ENCODE results near the gene CDH15. TPM values are rescaled to one million over a fixed set of nuclear protein-coding genes. Genes with fewer than 3 reads are reported as not detected.
A peak's percentile ranks its signal among the peaks of the same experiment; 100 is the strongest.
"Not testable (repeated sequence)": the region's sequence is repeated elsewhere in the genome, so short reads cannot be mapped to it uniquely, and the experiment has no call there.

Gene CDH15
- polyA plus RNA-seq, 1 donor from 2014 or later: not detected

DNA sequence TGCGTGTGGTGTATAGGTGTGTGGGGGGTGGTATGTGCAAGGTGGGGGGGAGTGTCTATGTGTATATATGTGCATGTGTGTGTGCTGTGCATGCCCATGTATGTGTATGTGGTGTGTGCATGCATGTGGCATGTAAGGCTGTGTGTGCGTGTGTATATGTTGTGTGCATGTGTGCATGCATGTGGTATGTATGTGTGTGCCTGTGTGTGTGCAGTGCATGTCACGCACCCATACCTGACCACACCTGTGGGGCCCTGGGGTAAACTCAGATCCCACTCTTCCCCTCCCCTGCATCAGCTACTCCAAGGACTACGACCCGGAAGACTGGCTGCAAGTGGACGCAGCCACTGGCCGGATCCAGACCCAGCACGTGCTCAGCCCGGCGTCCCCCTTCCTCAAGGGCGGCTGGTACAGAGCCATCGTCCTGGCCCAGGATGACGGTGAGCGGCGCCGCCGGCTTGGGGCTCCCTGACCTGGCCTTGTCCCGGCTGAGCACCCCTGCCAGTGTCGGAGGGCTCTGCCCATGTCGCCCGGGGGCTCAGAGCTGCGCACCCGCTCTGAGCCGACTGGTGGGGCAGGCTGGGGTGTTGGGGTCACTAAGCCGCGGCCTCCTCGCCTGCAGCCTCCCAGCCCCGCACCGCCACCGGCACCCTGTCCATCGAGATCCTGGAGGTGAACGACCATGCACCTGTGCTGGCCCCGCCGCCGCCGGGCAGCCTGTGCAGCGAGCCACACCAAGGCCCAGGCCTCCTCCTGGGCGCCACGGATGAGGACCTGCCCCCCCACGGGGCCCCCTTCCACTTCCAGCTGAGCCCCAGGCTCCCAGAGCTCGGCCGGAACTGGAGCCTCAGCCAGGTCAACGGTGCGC is 19.7 kb downstream of the CDH15 start:
- no peaks in the 10 kb centered on the region for H3K9me3 Mint-ChIP-seq
- peak overlapping the region; percentile 25 to 80 (median 44) for H3K4me3 Mint-ChIP-seq
- H3K4me1 Mint-ChIP-seq: peaks cover 0 to 4% (median 2%) of the 10 kb centered on the region in 3 donors
- no peaks in the 10 kb centered on the region for H3K36me3 Mint-ChIP-seq
- peak overlapping the region in 2 of 3 donors; percentile 31 to 70 for H3K27ac Mint-ChIP-seq
- H3K27me3 Mint-ChIP-seq: no peaks in the 10 kb centered on the region

DNA sequence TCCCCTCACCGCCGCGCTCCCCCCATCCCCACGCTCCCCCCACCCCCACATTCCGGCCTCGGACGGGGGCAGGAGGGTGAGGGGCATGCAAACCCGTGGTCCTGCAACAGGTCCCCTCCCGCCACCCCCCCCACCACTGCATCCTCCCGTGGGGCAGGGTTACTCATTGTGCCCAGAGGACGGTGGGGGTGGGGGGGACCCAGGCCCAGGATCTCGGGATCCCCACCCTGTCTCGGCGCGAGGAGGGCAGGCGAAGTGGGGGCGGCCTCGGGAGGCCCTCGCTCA is 20.3 kb downstream of the CDH15 start:
- no peaks in the 10 kb centered on the region for H3K27me3 Mint-ChIP-seq
- H3K36me3 Mint-ChIP-seq: no peaks in the 10 kb centered on the region
- no peaks in the 10 kb centered on the region for H3K9me3 Mint-ChIP-seq
- no peak overlapping the region for H3K4me3 Mint-ChIP-seq
- H3K4me1 Mint-ChIP-seq: peaks cover 0 to 4% (median 2%) of the 10 kb centered on the region in 3 donors
- no peak overlapping the region for H3K27ac Mint-ChIP-seq

DNA sequence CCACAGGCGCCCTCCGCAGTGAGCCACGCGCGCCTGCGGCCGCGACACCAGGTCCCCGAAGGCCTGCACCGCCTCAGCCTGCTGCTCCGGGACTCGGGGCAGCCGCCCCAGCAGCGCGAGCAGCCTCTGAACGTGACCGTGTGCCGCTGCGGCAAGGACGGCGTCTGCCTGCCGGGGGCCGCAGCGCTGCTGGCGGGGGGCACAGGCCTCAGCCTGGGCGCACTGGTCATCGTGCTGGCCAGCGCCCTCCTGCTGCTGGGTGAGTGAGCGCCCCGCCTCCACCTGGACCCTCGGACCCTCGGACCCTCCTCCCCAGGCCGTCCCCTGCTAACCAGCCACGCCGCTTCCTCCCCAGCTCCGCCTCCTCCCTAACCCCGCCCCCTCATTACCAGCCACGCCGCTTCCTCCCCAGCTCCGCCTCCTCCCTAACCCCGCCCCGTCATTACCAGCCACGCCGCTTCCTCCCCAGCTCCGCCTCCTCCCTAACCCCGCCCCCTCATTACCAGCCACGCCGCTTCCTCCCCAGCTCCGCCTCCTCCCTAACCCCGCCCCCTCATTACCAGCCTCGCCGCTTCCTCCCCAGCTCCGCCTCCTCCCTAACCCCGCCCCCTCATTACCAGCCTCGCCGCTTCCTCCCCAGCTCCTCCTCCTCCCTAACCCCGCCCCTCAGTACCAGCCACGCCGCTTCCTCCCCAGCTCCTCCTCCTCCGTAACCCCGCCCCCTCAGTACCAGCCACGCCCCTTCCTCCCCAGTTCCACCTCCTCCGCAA is 20.8 kb downstream of the CDH15 start:
- not testable (repeated sequence) for H3K9me3 Mint-ChIP-seq, H3K4me1 Mint-ChIP-seq, H3K36me3 Mint-ChIP-seq, H3K4me3 Mint-ChIP-seq, H3K27me3 Mint-ChIP-seq
- peak overlapping the region in 1 of 3 donors; percentile 59 for H3K27ac Mint-ChIP-seq

DNA sequence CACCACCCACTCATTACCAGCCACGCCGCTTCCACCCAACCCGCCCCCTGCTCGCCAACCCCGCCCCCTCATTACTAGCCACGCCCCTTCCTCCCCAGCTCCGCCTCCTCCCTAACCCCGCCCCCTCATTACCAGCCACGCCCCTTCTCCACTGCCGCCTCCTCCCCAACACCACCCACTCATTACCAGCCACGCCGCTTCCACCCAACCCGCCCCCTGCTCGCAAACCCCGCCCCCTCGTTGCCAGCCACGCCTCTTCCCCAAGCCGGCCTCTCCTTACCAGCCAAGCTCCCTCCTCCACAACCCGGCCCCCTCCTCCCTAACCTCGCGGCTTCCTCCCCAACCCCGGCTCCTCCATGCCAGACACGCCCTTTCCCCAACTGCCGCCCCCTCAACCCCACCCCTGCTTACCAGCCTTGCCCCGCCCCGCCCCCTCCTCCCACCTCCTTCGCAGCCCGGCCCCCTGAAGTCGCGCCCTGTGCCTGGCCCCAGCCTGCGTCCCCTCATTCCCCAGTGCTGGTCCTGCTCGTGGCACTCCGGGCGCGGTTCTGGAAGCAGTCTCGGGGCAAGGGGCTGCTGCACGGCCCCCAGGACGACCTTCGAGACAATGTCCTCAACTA is 21.5 kb downstream of the CDH15 start:
- H3K27ac Mint-ChIP-seq: peak overlapping the region in 1 of 3 donors; percentile 59
- H3K4me3 Mint-ChIP-seq: peak overlapping the region in 1 of 4 donors; percentile 5
- peaks cover 8% of the 10 kb centered on the region for H3K27me3 Mint-ChIP-seq
- no peaks in the 10 kb centered on the region for H3K9me3 Mint-ChIP-seq
- H3K36me3 Mint-ChIP-seq: no peaks in the 10 kb centered on the region
- H3K4me1 Mint-ChIP-seq: peaks cover 0 to 3% (median 2%) of the 10 kb centered on the region in 3 donors

DNA sequence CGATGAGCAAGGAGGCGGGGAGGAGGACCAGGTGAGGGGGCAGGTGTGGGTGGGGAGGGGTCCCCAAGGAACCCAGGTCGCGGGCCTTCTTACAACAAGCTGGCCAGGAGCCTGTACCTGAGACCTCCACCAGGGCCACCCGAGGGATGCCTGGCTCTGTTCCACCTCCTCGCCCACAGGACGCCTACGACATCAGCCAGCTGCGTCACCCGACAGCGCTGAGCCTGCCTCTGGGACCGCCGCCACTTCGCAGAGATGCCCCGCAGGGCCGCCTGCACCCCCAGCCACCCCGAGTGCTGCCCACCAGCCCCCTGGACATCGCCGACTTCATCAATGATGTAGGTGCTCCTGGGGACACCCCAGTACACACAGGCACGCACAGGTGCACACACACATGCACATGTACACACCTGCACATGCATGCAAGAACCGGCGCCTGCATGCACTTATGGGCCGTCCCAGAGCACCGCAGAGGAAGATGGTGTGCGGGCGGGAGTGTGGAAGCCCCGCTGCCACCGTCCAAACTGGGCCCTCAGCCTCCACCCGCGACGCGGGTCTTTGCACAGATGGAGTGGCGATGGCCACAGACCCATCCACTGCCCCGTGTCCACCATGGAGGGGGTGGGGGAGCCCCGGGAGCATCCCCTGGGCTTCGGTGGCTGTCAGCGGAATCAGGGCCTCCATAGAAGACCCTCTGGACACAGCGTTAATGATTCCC is 22.2 kb downstream of the CDH15 start:
- Mint-ChIP-seq H3K4me1 (peaks cover 0 to 3% (median 2%) of the 10 kb centered on the region in 3 donors), H3K27ac (no peak overlapping the region)

DNA sequence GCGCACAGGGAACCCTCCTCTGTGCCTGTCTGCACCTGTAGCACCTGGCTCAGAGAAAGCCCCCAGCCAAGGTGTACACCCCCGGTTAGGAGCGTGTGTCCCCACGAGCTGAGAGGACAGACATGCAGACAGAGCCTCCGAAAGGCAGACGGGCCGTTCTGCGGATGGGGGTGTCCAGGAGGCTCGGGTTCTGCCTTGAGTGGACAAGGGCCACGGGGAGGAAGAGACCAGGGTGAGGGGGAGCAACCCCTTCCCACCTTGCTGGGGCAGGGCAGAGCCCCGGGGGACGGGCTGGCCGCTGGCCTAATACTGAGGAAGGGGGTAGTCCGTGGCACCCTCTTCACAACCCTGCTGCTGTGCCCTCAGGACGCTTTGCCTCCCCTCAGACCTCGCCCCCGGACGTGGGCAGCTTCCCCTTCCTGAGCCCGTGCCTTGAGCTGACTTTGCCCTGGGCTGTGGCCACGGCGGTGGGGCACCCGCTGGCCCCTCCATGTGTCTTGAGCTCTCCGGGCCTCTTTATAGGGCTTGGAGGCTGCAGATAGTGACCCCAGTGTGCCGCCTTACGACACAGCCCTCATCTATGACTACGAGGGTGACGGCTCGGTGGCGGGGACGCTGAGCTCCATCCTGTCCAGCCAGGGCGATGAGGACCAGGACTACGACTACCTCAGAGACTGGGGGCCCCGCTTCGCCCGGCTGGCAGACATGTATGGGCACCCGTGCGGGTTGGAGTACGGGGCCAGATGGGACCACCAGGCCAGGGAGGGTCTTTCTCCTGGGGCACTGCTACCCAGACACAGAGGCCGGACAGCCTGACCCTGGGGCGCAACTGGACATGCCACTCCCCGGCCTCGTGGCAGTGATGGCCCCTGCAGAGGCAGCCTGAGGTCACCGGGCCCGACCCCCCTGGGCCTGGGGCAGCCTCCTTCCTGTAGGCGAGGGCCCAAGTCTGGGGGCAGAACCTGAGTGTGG is 23.1 kb downstream of the CDH15 start:
- peak overlapping the region in 1 of 4 donors; percentile 39 for H3K4me3 Mint-ChIP-seq
- peaks cover 0 to 3% (median 2%) of the 10 kb centered on the region in 3 donors for H3K4me1 Mint-ChIP-seq
- H3K9me3 Mint-ChIP-seq: no peaks in the 10 kb centered on the region
- H3K27ac Mint-ChIP-seq: peak overlapping the region in 1 of 3 donors; percentile 82
- H3K36me3 Mint-ChIP-seq: no peaks in the 10 kb centered on the region
- H3K27me3 Mint-ChIP-seq: peaks cover 17% of the 10 kb centered on the region

More for the DNA sequence above, 22.2 kb downstream of the CDH15 start:
- H3K36me3 Mint-ChIP-seq: no peaks in the 10 kb centered on the region
- H3K4me3 Mint-ChIP-seq: peak overlapping the region in 1 of 4 donors; percentile 39
- H3K9me3 Mint-ChIP-seq: no peaks in the 10 kb centered on the region
- H3K27me3 Mint-ChIP-seq: peaks cover 11% of the 10 kb centered on the region

DNA sequence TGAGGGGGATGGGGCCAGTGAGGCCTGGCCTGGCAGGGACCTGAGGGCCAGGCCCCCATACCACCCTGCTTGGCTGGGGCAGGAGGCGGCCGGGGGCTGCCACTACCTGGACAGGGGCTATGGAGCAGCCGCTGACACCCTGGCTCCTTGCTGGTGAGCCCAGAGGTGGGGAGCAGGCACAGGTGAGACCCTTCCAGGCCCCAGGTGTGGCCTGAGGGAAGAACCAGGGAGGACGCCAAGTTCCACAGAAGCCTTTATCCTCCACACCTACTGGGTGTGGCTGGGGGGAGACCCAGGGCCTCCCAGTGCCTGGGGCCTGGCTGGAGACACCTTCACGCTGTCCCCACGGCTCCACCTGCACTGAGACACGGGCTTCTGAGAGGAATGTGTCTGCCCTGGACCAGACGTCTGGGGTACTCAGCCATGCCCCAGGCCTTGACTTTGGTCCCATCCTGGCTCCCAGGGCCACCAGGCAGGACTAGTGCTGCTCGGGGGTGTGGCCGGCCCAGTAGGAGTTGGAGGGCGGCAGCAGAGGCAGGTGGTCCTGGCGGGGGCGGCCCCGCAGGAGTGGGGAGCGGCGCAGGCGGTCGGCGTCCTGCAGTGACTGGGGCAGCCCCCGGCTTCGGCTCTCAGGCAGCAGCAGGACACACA is 24.1 kb downstream of the CDH15 start:
- H3K27me3 Mint-ChIP-seq: peaks cover 26% of the 10 kb centered on the region
- H3K4me1 Mint-ChIP-seq: peaks cover 0 to 3% (median 2%) of the 10 kb centered on the region in 3 donors
- no peaks in the 10 kb centered on the region for H3K9me3 Mint-ChIP-seq
- no peaks in the 10 kb centered on the region for H3K36me3 Mint-ChIP-seq
- no peak overlapping the region for H3K4me3 Mint-ChIP-seq
- H3K27ac Mint-ChIP-seq: no peak overlapping the region

DNA sequence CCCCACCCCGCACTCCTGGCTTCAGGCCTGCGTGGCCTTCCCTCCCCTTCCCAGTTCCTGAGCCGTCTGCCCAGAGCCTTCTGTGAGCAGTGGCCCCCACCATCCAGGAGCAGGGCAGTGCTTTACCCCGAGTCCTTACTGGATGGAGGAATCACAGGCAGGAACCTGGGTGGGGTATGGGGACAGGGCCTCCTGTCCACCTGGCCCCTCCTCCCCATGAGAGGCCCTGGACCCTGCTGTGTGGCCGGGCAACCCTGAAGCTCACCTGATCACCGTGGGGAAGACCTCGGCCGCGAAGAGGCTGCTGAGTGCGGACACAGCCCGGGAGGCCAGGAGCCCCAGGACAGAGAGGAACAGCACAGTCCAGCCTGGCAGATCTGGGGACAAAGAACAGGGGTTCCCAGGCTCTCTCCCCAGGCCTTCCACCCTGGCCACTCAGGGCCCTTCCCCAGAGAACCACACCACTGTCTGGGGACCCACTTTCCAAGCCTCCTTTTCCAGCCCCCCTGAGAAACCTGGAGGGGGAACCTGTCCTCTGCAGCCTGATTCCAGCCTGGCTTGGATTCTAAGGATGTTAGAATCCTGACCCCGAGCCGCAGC is 25.6 kb downstream of the CDH15 start:
- Mint-ChIP-seq H3K9me3 (no peaks in the 10 kb centered on the region), H3K36me3 (no peaks in the 10 kb centered on the region), H3K27ac (peak overlapping the region in 1 of 3 donors; percentile 59), H3K4me3 (no peak overlapping the region), H3K4me1 (peaks cover 0 to 3% (median 0%) of the 10 kb centered on the region in 3 donors), H3K27me3 (peaks cover 28% of the 10 kb centered on the region)

DNA sequence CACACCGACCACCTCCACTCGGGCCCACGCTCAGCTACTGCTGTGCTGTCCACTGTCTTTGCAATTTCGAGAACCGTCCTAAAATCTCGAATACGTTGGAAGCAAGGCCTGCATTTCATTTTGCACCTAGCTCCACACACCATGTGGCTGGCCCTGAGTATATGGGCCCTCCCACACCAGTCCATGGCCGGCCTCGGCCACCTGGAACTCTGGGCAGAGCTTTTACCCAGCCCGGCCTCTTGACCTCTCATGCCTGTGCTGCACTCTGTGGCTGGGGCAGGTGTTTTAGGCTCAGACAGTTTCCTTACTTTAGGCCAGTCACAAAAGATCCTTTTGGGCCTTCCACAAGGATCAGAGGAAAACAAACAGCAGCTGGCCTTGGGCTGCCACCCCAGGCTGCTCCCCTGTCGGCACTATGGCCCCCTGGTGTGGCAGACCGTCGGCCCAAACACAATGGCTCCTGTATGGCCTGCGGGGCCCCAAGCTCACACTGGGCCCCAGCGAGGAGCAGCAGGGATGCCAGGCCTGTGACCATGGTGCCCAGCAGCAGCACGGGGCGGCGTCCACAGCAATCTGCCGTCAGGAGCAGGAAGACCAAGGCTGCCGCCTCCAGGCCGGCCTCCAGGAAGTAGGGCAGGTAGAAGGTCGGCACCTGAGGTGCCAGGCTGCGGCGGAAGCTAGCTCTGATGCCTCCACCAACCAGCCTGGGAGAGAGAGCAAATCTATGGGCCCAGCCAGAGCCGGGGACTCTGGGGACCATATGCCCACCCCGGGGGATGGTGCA is 26.3 kb downstream of the CDH15 start:
- H3K4me1 Mint-ChIP-seq: peaks cover 0 to 3% (median under 1%) of the 10 kb centered on the region in 3 donors
- no peak overlapping the region for H3K4me3 Mint-ChIP-seq
- no peaks in the 10 kb centered on the region for H3K36me3 Mint-ChIP-seq
- H3K27ac Mint-ChIP-seq: no peak overlapping the region
- peaks cover 34% of the 10 kb centered on the region for H3K27me3 Mint-ChIP-seq
- H3K9me3 Mint-ChIP-seq: peaks cover 0 to 3% (median 0%) of the 10 kb centered on the region in 3 donors

DNA sequence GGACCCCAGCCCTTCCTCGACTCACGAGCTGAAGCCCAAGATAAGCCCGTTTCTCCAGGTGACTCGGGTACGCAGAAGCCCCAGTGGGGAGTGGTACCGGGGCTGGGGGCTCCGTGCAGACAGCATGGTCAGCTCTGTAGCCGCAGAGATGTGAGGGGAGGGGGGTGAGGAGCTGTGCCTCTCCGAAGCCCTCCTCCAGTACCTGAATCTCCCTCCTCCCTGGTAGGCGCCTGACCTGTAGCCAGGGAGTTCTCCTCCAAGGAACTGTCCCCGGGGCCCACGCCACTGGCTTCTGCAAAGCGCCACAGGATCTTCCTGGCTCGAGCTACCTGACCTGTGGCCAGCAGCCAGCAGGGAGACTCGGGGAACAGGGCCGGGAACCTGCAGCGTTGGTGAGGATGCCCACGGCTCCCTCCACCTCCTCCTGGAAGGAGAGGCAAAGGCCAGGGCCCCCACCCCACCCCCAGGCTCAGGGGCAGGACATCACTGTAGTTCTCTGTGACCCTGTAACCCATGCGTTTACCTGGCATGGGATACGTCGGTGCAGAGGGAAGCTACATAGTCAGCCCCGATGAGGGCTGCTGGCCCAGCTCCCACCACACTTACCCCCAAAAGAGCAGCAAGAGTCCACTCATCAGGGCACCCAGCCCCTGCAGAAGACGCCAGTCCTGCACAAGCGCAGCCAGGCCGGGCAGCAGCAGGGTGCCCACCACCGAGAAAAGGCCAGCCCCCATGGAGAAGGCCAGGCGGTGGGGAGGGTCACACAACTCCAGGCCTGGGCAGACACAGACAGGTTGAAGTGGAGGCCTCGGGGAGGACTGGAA is 27.1 kb downstream of the CDH15 start:
- Mint-ChIP-seq H3K9me3 (peaks cover 3% of the 10 kb centered on the region in 3 donors), H3K36me3 (no peaks in the 10 kb centered on the region), H3K27me3 (peaks cover 41% of the 10 kb centered on the region), H3K27ac (no peak overlapping the region), H3K4me3 (no peak overlapping the region), H3K4me1 (peaks cover 0 to 6% (median 3%) of the 10 kb centered on the region in 3 donors)

DNA sequence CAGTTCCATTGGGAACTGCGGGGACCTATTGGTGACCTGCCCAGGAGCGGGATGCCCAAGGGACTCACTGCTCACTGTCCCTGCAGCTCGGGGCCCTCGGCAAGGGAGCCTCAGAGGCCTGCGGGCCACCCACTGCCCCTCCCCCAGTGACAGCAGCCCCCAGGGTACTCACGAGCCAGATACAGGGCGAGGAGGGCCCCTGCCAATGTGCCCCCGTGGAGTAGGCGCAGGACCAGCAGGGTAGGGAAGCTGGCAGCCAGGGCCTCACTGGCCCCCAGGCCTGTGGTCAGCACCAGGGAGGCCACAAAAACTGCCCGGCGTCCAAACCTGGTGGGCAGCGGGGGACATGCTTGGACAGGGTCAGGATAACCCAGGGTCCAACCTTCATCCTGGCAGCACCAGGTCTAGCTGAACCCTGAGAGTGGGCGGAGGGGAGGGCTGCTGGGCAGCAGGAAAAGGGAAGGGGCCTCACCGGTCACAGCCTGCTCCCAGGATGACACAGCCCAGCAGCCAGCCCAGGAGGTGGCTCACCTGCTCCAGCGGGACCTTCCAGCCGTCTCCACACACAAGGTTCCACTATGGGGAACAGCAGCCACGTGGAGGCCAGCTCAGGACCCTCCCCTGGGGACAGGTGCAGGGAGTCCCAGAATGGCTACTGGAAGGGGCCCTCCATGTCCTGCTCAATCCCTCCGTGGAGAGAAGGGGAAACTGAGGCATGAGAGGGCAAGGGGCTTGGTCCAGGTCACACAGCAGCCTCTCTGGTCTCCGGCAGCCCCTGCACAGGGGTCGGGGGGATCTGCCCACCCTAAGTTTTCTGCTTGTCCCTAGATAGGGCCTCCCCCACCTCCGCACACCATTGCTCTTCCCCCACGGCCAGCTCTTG is 27.9 kb downstream of the CDH15 start:
- Mint-ChIP-seq H3K4me1 (peaks cover 0 to 6% (median 3%) of the 10 kb centered on the region in 3 donors), H3K36me3 (no peaks in the 10 kb centered on the region), H3K9me3 (peaks cover 3% of the 10 kb centered on the region in 3 donors), H3K27me3 (peaks cover 47% of the 10 kb centered on the region), H3K27ac (peak overlapping the region in 1 of 3 donors; percentile 75), H3K4me3 (peak overlapping the region in 1 of 4 donors; percentile 23)
